ENCODE results near the gene ALDOB. TPM values are rescaled to one million over a fixed set of nuclear protein-coding genes. Genes with fewer than 3 reads are reported as not detected.

The ALDOB gene
- total and polyA plus RNA-seq, 2 of the 13 experiments (the other 11 are each of a cell fraction or from before 2014, with no cell fraction given) = 0.29 to 0.97 TPM

DNA sequence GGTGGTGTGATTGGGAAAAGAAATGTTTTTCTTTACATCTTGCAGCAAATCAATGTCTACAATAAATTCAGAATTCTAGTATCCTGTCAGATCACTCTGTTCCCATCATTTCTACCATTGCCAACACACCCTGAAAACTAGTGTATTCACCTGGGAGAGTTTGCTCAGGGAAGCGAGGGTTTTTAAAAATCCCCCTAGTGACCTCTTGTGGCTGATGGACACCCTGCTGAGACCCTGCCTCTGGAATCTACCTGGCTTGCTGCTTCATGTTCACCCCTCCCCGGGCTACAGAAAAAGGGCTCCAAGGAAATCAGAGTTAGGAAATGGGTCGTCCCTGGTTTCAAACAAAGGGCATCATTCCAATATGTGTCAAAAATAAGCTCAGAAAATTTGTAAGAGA is 21.4 kb upstream of the ALDOB start (continued):
- 0 out of 2 replicates have a peak, but pooled peaks have one; percentile 18 for TF ChIP-seq THRA (CRISPR knock-in tag; IDR thresholded peaks at IDR 0.05; ENCODE audit: borderline replicate concordance)
- no peak for TF ChIP-seq PHF8 (CRISPR knock-in tag; IDR thresholded peaks at IDR 0.05)
- TF ChIP-seq, protein P1, sequence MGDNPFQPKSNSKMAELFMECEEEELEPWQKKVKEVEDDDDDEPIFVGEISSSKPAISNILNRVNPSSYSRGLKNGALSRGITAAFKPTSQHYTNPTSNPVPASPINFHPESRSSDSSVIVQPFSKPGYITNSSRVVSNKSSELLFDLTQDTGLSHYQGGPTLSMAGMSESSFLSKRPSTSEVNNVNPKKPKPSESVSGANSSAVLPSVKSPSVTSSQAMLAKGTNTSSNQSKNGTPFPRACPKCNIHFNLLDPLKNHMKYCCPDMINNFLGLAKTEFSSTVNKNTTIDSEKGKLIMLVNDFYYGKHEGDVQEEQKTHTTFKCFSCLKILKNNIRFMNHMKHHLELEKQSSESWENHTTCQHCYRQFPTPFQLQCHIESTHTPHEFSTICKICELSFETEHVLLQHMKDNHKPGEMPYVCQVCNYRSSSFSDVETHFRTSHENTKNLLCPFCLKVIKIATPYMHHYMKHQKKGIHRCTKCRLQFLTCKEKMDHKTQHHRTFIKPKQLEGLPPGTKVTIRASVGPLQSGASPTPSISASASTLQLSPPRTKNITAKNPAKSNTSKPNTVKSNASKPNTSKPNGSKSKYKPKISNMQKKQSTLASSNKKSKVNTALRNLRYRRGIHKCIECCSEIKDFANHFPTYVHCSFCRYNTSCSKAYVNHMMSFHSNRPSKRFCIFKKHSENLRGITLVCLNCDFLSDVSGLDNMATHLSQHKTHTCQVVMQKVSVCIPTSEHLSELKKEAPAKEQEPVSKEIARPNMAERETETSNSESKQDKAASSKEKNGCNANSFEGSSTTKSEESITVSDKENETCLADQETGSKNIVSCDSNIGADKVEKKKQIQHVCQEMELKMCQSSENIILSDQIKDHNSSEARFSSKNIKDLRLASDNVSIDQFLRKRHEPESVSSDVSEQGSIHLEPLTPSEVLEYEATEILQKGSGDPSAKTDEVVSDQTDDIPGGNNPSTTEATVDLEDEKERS (CRISPR knock-in tag; IDR thresholded peaks at IDR 0.05) = peak; percentile 30; the same call in 1 of the 2 replicates

- Histone ChIP-seq H4K20me1 (ENCODE audit: insufficient read depth, low read length) (no peaks in the 10 kb centered on the region), H3K79me2 (ENCODE audit: insufficient read depth, low read length) (no peaks in the 10 kb centered on the region), H3K27me3 (ENCODE audit: control insufficient read depth in 1 of 2, insufficient read depth in 2 of 2, low read length in 2 of 2) (no peaks in the 10 kb centered on the region), H3K4me1 (ENCODE audit: insufficient read depth, low read length) (peaks cover 53% of the 10 kb centered on the region), H3K4me2 (ENCODE audit: low read depth, low read length) (no peak overlapping the region), H3K36me3 (replicated peaks in 1 of 2; ENCODE audit: control insufficient read depth in 1 of 2, insufficient read depth in 2 of 2, low read length in 2 of 2) (no peaks in the 10 kb centered on the region), H3K9ac (ENCODE audit: insufficient read depth, low read depth, low read length) (no peak overlapping the region), H3K27ac (ENCODE audit: extremely low read length, insufficient read depth, low read length) (no peak overlapping the region), H2AFZ (ENCODE audit: low read length) (no peak overlapping the region), H3K4me3 (replicated peaks in 1 of 3; ENCODE audit: insufficient read depth in 1 of 3, low read depth in 2 of 3, low read length in 3 of 3) (no peak overlapping the region), H3K9me3 (ENCODE audit: low read length) (peaks cover 30% of the 10 kb centered on the region)
- CTCF ChIA-PET (ENCODE audit: low intra/inter-chr PET ratio, low total read pairs) = interaction anchor here (2.8 kb wide), 1 partner anchor 144 kb away, joined by 12 read pairs; no protein-coding TSS in a partner anchor
- no peak for ATAC-seq
- intact Hi-C loops (cut with micrococcal nuclease; ENCODE audit: unreplicated experiment) = loop anchor here (5.0 kb wide), 2 partner anchors 338 to 743 kb away; no protein-coding TSS in a partner anchor
- FAIRE-seq = no peak
- POLR2A ChIA-PET = interaction anchor here (1.3 kb wide), 1 partner anchor 10 kb away, joined by 3 read pairs; no protein-coding TSS in a partner anchor
- BruUV-seq (replicated peaks) = no TSS peak
- in situ Hi-C loops (cut with HindIII; ENCODE audit: extremely low pct_ligation_motif_present, low pct_unique_long_range_greater_than_20kb) = loop anchor here (5.0 kb wide), 3 partner anchors 58 to 178 kb away; partner anchors contain the start of genes MRPL50, RNF20 and ZNF189
- no peak for TF ChIP-seq AGO2 (optimal IDR thresholded peaks at IDR 0.05; ENCODE audit: low read depth, low read length)
- TF ChIP-seq, protein P2, sequence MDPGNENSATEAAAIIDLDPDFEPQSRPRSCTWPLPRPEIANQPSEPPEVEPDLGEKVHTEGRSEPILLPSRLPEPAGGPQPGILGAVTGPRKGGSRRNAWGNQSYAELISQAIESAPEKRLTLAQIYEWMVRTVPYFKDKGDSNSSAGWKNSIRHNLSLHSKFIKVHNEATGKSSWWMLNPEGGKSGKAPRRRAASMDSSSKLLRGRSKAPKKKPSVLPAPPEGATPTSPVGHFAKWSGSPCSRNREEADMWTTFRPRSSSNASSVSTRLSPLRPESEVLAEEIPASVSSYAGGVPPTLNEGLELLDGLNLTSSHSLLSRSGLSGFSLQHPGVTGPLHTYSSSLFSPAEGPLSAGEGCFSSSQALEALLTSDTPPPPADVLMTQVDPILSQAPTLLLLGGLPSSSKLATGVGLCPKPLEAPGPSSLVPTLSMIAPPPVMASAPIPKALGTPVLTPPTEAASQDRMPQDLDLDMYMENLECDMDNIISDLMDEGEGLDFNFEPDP (CRISPR knock-in tag; conservative IDR thresholded peaks at IDR 0.05) = 0 out of 2 replicates have a peak, but pooled peaks have one; percentile 74
- no peak for DNase-seq (ENCODE audit: low spot score)
- 100% methylated on average over 2 of the region's 2 CpGs for WGBS (ENCODE audit: low lambda C conversion rate)
Observed at GRCh38 chr9:101455656-101456240, 20.2 kb upstream of the ALDOB start.
